Fibroblast of lung (primary cell): ENCODE measurements around the gene EFCC1. TPM values are rescaled to one million over a fixed set of nuclear protein-coding genes. Genes with fewer than 3 reads are reported as not detected.

Source experiments
- DNase-seq, 2 donors: peaks; one replicate each; pipeline versions ENCODE4 v3.0.0 to v3.0.0-alpha.2; 2010; ENCODE audit warnings: low read depth in 2 of 2
- H2AFZ ChIP-seq: 2 replicates; pipeline ENCODE4 v1.5.1; 2012; ENCODE audit warnings: low read length, control low read depth, inconsistent platforms
- H3K27ac ChIP-seq: 2 replicates; pipeline ENCODE4 v1.5.1; 2011; ENCODE audit warnings: low read length, control low read depth; ENCODE audit not compliant: insufficient read depth
- H3K27me3 ChIP-seq: 2 replicates; pipeline ENCODE4 v1.5.1; 2011; ENCODE audit warnings: mild to moderate bottlenecking, low read length; ENCODE audit not compliant: control insufficient read depth, insufficient read depth
- H3K36me3 ChIP-seq: 2 replicates; pipeline ENCODE4 v1.5.1; 2011; ENCODE audit warnings: low read length; ENCODE audit not compliant: control insufficient read depth, insufficient read depth
- H3K4me1 ChIP-seq: 2 replicates; pipeline ENCODE4 v1.5.1; 2011; ENCODE audit warnings: low read length; ENCODE audit not compliant: control insufficient read depth, insufficient read depth; ENCODE audit errors: extremely low read depth
- H3K4me2 ChIP-seq: 2 replicates; pipeline ENCODE4 v1.5.1; 2011; ENCODE audit warnings: low read length, control low read depth; ENCODE audit not compliant: insufficient read depth; ENCODE audit errors: extremely low read depth
- H3K4me3 ChIP-seq, 4 experiments: fragments of 200-600 bp in 1 of 4; sonication (generic) in 1 of 4; replicated peaks in 1 of 4; 2 replicates each; pipeline ENCODE4 v1.5.1; 2011 to 2016; ENCODE audit warnings: low read length in 4 of 4, low read depth in 3 of 4, mild to moderate bottlenecking in 3 of 4, control low read depth in 2 of 4, inconsistent platforms in 1 of 4, mixed read lengths in 1 of 4; ENCODE audit not compliant: insufficient read depth in 1 of 4; ENCODE audit errors: control extremely low read depth in 1 of 4
- H3K79me2 ChIP-seq: 2 replicates; pipeline ENCODE4 v1.5.1; 2012; ENCODE audit warnings: mild to moderate bottlenecking, low read length, inconsistent platforms; ENCODE audit not compliant: control insufficient read depth, insufficient read depth
- H3K9ac ChIP-seq: 2 replicates; pipeline ENCODE4 v1.5.1; 2011; ENCODE audit warnings: mild to moderate bottlenecking, low read length, control low read depth; ENCODE audit not compliant: insufficient read depth
- H3K9me3 ChIP-seq: 2 replicates; pipeline ENCODE4 v1.5.1; 2012; ENCODE audit warnings: low read depth, low read length; ENCODE audit not compliant: control insufficient read depth, insufficient read depth
- H4K20me1 ChIP-seq: 2 replicates; pipeline ENCODE4 v1.5.1; 2011; ENCODE audit warnings: low read length; ENCODE audit not compliant: control insufficient read depth, insufficient read depth; ENCODE audit errors: extremely low read depth
- CTCF ChIP-seq, 2 donors: IDR thresholded peaks in 1 of 2; conservative IDR thresholded peaks in 1 of 2; 1 replicate in 1 of 2; 2 replicates in 1 of 2; pipeline ENCODE4 v1.5.1; 2011 to 2012; ENCODE audit warnings: low read length in 2 of 2, control low read depth in 1 of 2, inconsistent platforms in 1 of 2, low read depth in 1 of 2, mild to moderate bottlenecking in 1 of 2
- EZH2 ChIP-seq: IDR thresholded peaks from 2 replicates; pipeline ENCODE4 v1.5.1; 2012; ENCODE audit warnings: low read length, control low read depth, mild to moderate bottlenecking; ENCODE audit errors: missing control alignments
- polyA plus RNA-seq, 2 donors: library from polyadenylated mRNA; depleted of rRNA in 1 of 2; stranded (reverse) in 1 of 2; unstranded in 1 of 2; fragments of >200 nt; gene quantifications; 2 replicates each; pipeline ENCODE4 v1.2.1, GENCODE V29; 2011 to 2012; ENCODE audit warnings: missing spikeins in 1 of 2
- total RNA-seq: library from RNA; depleted of rRNA; stranded (reverse); fragments of >200 nt; gene quantifications from 2 replicates; pipeline ENCODE4 v1.2.1, GENCODE V29; 2014

EFCC1 gene
- total and polyA plus RNA-seq, 2 donors (not counting 1 experiment from before 2014, with no cell fraction given) = not detected

- H3K4me2 ChIP-seq = no peak overlapping the region
- no peak overlapping the region for H3K27ac ChIP-seq
- H2AFZ ChIP-seq = no peak overlapping the region
- TF ChIP-seq EZH2 (no peak), CTCF (conservative IDR thresholded peaks at IDR 0.05 in 1 of 2, IDR thresholded peaks at IDR 0.05 in 1 of 2; ENCODE audit: low read depth in 1 of 2, low read length in 2 of 2) (no peak)
- no peak for DNase-seq
- H3K4me1 ChIP-seq = no peaks in the 10 kb centered on the region
- H4K20me1 ChIP-seq = no peaks in the 10 kb centered on the region
- H3K9me3 ChIP-seq = no peaks in the 10 kb centered on the region
- H3K36me3 ChIP-seq = no peaks in the 10 kb centered on the region
- no peaks in the 10 kb centered on the region for H3K27me3 ChIP-seq
- H3K4me3 ChIP-seq = no peak overlapping the region
- H3K79me2 ChIP-seq = no peaks in the 10 kb centered on the region
- H3K9ac ChIP-seq = no peak overlapping the region
These were observed 51.6 kb downstream of the EFCC1 start for GRCh38 chr3:129052675-129053074.

- no peaks in the 10 kb centered on the region for H4K20me1 ChIP-seq
- no peak overlapping the region for H2AFZ ChIP-seq
- no peaks in the 10 kb centered on the region for H3K4me1 ChIP-seq
- no peak overlapping the region for H3K4me3 ChIP-seq
- TF ChIP-seq CTCF (conservative IDR thresholded peaks at IDR 0.05 in 1 of 2, IDR thresholded peaks at IDR 0.05 in 1 of 2; ENCODE audit: low read depth in 1 of 2, low read length in 2 of 2) = no peak
- no peak for TF ChIP-seq EZH2
- no peak for DNase-seq
- no peaks in the 10 kb centered on the region for H3K79me2 ChIP-seq
- H3K9ac ChIP-seq = no peak overlapping the region
- H3K4me2 ChIP-seq = no peak overlapping the region
- H3K9me3 ChIP-seq = no peaks in the 10 kb centered on the region
- H3K27me3 ChIP-seq = no peaks in the 10 kb centered on the region
- no peaks in the 10 kb centered on the region for H3K36me3 ChIP-seq
- H3K27ac ChIP-seq = no peak overlapping the region
These were observed 53.6 kb downstream of the EFCC1 start for GRCh38 chr3:129054605-129055104.

- no peak for DNase-seq
- H3K4me1 ChIP-seq = no peaks in the 10 kb centered on the region
- H3K9ac ChIP-seq = no peak overlapping the region
- no peaks in the 10 kb centered on the region for H4K20me1 ChIP-seq
- H3K36me3 ChIP-seq = no peaks in the 10 kb centered on the region
- no peak overlapping the region for H3K27ac ChIP-seq
- H3K79me2 ChIP-seq = no peaks in the 10 kb centered on the region
- H3K9me3 ChIP-seq = no peaks in the 10 kb centered on the region
- H2AFZ ChIP-seq = no peak overlapping the region
- no peak overlapping the region for H3K4me2 ChIP-seq
- TF ChIP-seq CTCF (conservative IDR thresholded peaks at IDR 0.05 in 1 of 2, IDR thresholded peaks at IDR 0.05 in 1 of 2; ENCODE audit: low read depth in 1 of 2, low read length in 2 of 2) (no peak), EZH2 (no peak)
- H3K4me3 ChIP-seq = no peak overlapping the region
- no peaks in the 10 kb centered on the region for H3K27me3 ChIP-seq
These were observed 55.5 kb downstream of the EFCC1 start for GRCh38 chr3:129056451-129057173.
